Right lobe of liver (tissue), 6 donors: ENCODE results near the gene ZNF672. TPM values are rescaled to one million over a fixed set of nuclear protein-coding genes. Genes with fewer than 3 reads are reported as not detected.

Experiments
- ATAC-seq, 4 donors: fragments of 200-7000 bp; cut with Tn5 transposase; one replicate each; pipeline ENCODE4 v1.9.1; 2020; ENCODE audit warnings: mild to moderate bottlenecking in 4 of 4, moderate library complexity in 4 of 4
- DNase-seq, 3 donors: peaks; one replicate each; pipeline ENCODE4 v3.0.0-alpha.2; 2020
- H3K27ac ChIP-seq, 3 donors: fragments of 200-600 bp; one replicate each; pipeline ENCODE4 v1.8.0; 2022
- H3K27me3 ChIP-seq, 2 donors: fragments of 200-600 bp; one replicate each; pipeline ENCODE4 v1.8.0; 2022
- H3K36me3 ChIP-seq, 4 donors: fragments of 200-600 bp; sonication (generic) in 1 of 4; one replicate each; pipeline versions ENCODE4 v1.5.1 to v1.8.0; 2017 to 2022; ENCODE audit warnings: control low read depth in 1 of 4
- H3K4me1 ChIP-seq, 4 donors: fragments of 200-600 bp; sonication (generic) in 1 of 4; one replicate each; pipeline versions ENCODE4 v1.5.1 to v1.8.0; 2017 to 2022; ENCODE audit warnings: control low read depth in 1 of 4
- H3K4me3 ChIP-seq, 3 donors: fragments of 200-600 bp; one replicate each; pipeline ENCODE4 v1.8.0; 2022
- H3K9me3 ChIP-seq, 4 donors: fragments of 200-600 bp; sonication (generic) in 1 of 4; one replicate each; pipeline versions ENCODE4 v1.5.1 to v1.8.0; 2017 to 2022; ENCODE audit warnings: control low read depth in 1 of 4
- POLR2A ChIP-seq: fragments of 450-650 bp; IDR thresholded peaks from one replicate; pipeline ENCODE4 v1.6.1; 2017; ENCODE audit warnings: antibody characterized with exemption, mild to moderate bottlenecking
- WGBS: methylation state at CpG from one replicate; pipeline ENCODE4 v1.1.6; 2018; ENCODE audit warnings: low coverage, low lambda C conversion rate; ENCODE audit not compliant: insufficient coverage; ENCODE audit errors: missing lambda C conversion rate; 5-methylcytosine and 5-hydroxymethylcytosine counted together
- intact Hi-C, 2 donors: fragments of 100-400 bp; cut with DNase I; formaldehyde crosslinking; loops; one replicate each; pipeline versions ENCODE4 v1.11.2 to v1.14.1; 2022
- total RNA-seq, 6 experiments: library from RNA; depleted of rRNA in 2 of 6; stranded (reverse); fragments of >200 nt in 2 of 6; fragmentation: NEBNext Ultra II Directional in 3 of 6; extraction: Animal tissue kit (Norgen Biotek cat#: 25700) in 3 of 6; gene quantifications; one replicate each; pipeline versions ENCODE4 v1.1.0 to v1.2.4, GENCODE V29; 2016 to 2023
- TF ChIP-seq, protein P1 (sequence below), 4 donors: fragments of 200-600 bp in 3 of 4; fragments of 450-650 bp in 1 of 4; IDR thresholded peaks; one replicate each; pipeline versions ENCODE4 v1.5.1 to v1.8.0; 2016 to 2022; ENCODE audit warnings: antibody characterized with exemption in 4 of 4, mild to moderate bottlenecking in 2 of 4
- donor health status: DM: no; HTN: yes; CAD: no.
- donor health status: DM: no; HTN: no; CAD: no.
- donor health status: DM: no; HTN: no; CAD: no.
- donor health status: DM: no; HTN: yes; CAD: no.
- donor health status: DM: no; HTN: yes; CAD: no.

The ZNF672 gene
- total RNA-seq, 6 experiments from 2014 or later: 16.9 to 24.3 (median 19.4) TPM

DNA sequence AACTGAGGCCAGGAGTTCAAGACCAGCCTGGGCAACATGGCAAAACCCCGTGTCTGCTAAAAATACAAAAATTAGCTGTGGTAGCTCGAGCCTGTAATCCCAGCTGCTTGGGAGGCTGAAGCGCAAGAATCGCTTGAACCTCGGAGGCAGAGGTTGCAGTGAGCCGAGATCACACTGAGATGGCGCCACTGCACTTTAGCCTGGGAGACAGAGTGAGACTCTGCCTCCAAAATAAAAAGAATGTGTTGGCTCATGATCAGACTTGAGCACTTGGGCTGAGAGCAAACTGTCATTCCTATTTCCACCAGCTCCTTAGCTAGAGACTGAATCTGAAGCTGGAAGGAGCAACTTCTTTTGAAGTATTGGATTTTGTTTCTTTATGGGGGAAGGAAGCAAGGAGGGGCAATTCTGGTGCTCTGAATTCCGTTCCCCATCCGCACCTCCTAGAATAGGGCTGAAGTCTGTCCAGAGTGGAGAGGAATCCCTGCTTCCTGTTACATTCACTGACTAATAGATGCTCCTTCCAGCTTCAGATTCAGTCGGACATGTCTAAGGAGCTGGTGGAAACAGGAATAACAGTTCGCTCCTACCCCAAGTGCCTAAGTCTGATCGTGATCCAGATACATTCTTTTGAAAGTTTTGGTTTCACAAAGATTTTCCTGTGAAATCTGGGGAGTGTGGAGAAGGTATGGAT lies 3.8 kb downstream of the ZNF672 start:
- Histone ChIP-seq H3K9me3 (no peaks in the 10 kb centered on the region), H3K27ac (no peak overlapping the region), H3K27me3 (no peaks in the 10 kb centered on the region), H3K4me1 (peaks cover 0 to 17% (median 4%) of the 10 kb centered on the region in 4 donors), H3K36me3 (peaks cover 0 to 25% (median 5%) of the 10 kb centered on the region in 4 donors), H3K4me3 (no peak overlapping the region)
- no peak for DNase-seq
- intact Hi-C loops: no loop called here
- TF ChIP-seq, protein P1, sequence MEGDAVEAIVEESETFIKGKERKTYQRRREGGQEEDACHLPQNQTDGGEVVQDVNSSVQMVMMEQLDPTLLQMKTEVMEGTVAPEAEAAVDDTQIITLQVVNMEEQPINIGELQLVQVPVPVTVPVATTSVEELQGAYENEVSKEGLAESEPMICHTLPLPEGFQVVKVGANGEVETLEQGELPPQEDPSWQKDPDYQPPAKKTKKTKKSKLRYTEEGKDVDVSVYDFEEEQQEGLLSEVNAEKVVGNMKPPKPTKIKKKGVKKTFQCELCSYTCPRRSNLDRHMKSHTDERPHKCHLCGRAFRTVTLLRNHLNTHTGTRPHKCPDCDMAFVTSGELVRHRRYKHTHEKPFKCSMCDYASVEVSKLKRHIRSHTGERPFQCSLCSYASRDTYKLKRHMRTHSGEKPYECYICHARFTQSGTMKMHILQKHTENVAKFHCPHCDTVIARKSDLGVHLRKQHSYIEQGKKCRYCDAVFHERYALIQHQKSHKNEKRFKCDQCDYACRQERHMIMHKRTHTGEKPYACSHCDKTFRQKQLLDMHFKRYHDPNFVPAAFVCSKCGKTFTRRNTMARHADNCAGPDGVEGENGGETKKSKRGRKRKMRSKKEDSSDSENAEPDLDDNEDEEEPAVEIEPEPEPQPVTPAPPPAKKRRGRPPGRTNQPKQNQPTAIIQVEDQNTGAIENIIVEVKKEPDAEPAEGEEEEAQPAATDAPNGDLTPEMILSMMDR (IDR thresholded peaks at IDR 0.05): peak in 3 of 4 donors; percentile 30 to 37 (median 33)
- TF ChIP-seq POLR2A: no peak
- no peak for ATAC-seq
- WGBS: 41% methylated on average over 7 of the region's 12 CpGs

DNA sequence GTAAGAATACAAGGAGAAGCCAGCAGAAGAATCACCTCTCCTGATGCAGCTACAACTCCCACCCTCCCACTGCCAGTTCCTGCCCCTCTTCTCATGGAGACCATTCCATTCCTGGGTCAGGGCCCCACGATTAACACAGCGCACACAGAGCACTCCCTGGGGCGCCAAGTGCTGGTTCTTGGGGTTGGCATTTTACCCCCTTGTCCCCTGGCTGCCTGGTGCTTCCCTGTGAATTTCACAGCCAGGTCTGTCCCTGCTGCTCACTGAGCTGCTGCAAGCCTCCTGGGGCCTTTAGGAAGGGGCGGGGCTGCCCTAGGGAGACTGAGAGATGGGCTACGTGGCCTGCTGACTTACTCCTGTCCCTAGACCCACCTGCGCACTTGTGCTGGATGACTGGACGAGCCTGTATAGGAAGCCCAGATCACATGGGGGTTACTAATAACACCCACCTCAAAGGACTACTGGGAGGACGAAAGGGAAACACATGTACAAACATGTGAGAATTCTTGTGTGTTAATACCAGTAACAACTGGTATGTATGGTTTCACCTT lies 4.8 kb downstream of the ZNF672 start:
- Histone ChIP-seq H3K36me3 (peaks cover 0 to 33% (median 5%) of the 10 kb centered on the region in 4 donors), H3K27me3 (no peaks in the 10 kb centered on the region), H3K4me1 (peaks cover 0 to 11% (median 4%) of the 10 kb centered on the region in 4 donors), H3K9me3 (no peaks in the 10 kb centered on the region), H3K27ac (no peak overlapping the region), H3K4me3 (no peak overlapping the region)
- WGBS: 90% methylated on average over 2 of the region's 8 CpGs
- TF ChIP-seq, protein P1 (IDR thresholded peaks at IDR 0.05): no peak
- no peak for TF ChIP-seq POLR2A
- intact Hi-C loops: no loop called here
- DNase-seq (no peak), ATAC-seq (no peak)

DNA sequence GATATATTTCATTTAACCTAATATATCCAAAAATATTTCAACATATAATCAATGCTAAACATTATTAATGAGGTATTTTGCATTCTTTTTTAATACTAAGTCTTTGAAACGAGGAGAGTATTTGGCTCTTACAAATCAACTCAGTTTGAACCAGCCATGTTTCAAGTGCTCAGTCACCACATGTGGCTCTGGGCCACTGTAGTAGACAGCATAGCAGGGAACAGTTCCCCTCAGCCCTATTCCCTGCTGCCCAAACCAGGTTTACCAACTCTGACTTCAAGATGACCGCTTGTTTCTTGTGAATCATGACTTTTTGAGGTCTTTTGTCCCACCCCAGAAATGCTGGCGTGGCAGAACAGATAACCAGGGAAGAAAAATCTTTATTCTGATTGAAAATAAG lies 5.7 kb downstream of the ZNF672 start:
- ATAC-seq: no peak
- peaks cover 0 to 41% (median 7%) of the 10 kb centered on the region in 4 donors for H3K36me3 ChIP-seq
- H3K9me3 ChIP-seq: no peaks in the 10 kb centered on the region
- intact Hi-C loops: no loop called here
- 83% methylated on average over 3 of the region's 3 CpGs for WGBS
- H3K4me1 ChIP-seq: peaks cover 0 to 11% (median 4%) of the 10 kb centered on the region in 4 donors
- no peak overlapping the region for H3K4me3 ChIP-seq
- H3K27ac ChIP-seq: no peak overlapping the region
- no peak for DNase-seq
- H3K27me3 ChIP-seq: no peaks in the 10 kb centered on the region
- TF ChIP-seq, protein P1 (IDR thresholded peaks at IDR 0.05): no peak
- TF ChIP-seq POLR2A: no peak

DNA sequence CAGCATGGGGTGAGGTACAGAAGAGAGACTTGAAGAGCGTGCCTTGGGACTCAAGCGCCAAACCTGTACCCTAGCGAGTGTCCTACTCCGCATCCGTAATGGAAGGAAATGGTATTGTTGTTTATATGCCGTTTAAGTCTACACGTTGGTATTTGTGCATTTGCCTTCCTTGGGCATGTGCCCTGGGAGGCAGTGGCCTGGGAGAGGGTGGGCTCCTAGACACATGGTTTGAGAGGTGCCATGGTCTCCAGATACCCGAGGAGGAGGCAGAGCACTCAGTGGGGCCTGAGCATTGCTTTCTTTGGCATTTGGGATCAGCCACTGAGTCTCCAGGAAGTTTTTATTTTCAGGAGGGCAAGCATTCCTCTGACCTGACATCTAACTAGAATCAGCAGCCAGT lies 6.5 kb downstream of the ZNF672 start:
- Histone ChIP-seq H3K36me3 (peaks cover 0 to 49% (median 11%) of the 10 kb centered on the region in 4 donors), H3K27ac (no peak overlapping the region), H3K27me3 (no peaks in the 10 kb centered on the region), H3K4me3 (no peak overlapping the region), H3K4me1 (peaks cover 0 to 6% (median 1%) of the 10 kb centered on the region in 4 donors), H3K9me3 (no peaks in the 10 kb centered on the region)
- intact Hi-C loops: no loop called here
- TF ChIP-seq, protein P1 (IDR thresholded peaks at IDR 0.05): no peak
- TF ChIP-seq POLR2A: no peak
- no peak for ATAC-seq
- no peak for DNase-seq
- WGBS: 60% methylated on average over 1 of the region's 8 CpGs
